Mammary epithelial cell (primary cell): ENCODE results near the gene DNAJC16.

Experiments
- CTCF ChIP-seq, 2 donors: IDR thresholded peaks in 1 of 2; conservative IDR thresholded peaks in 1 of 2; 2 replicates each; pipeline ENCODE4 v1.5.1; 2011 to 2012; ENCODE audit warnings: inconsistent platforms in 2 of 2, low read length in 2 of 2, mild to moderate bottlenecking in 2 of 2, control low read depth in 1 of 2, low read depth in 1 of 2; ENCODE audit not compliant: insufficient read depth in 1 of 2; ENCODE audit errors: extremely low read depth in 1 of 2
- EZH2 ChIP-seq: IDR thresholded peaks from 2 replicates; pipeline ENCODE4 v1.6.1; 2012; ENCODE audit warnings: low read length, inconsistent platforms, borderline replicate concordance

GRCh38 chr1:15568387-15569073 lies 41.9 kb downstream of the DNAJC16 start:
- no peak for TF ChIP-seq EZH2
- no peak for TF ChIP-seq CTCF (conservative IDR thresholded peaks at IDR 0.05 in 1 of 2, IDR thresholded peaks at IDR 0.05 in 1 of 2; ENCODE audit: extremely low read depth in 1 of 2, insufficient read depth in 1 of 2, low read depth in 1 of 2, low read length in 2 of 2)
